SK-N-SH (cell line): Measurements from ENCODE around the gene MT1F. TPM values are rescaled to one million over a fixed set of nuclear protein-coding genes. Genes with fewer than 3 reads are reported as not detected.

ENCODE experiments used
- CTCF ChIA-PET: fragments of 300-600, 350-600 bp; formaldehyde crosslinking; extraction: SDS; loops from one replicate; lab custom pipeline; 2021; lab: Yijun Ruan, JAX
- POLR2A ChIA-PET: fragments of 350-600 bp; sonication (Branson Sonifier 250); formaldehyde crosslinking; extraction: SDS; loops from one replicate; lab custom pipeline; 2020; ENCODE audit warnings: antibody characterized with exemption, inconsistent platforms; lab: Yijun Ruan, JAX
- DNase-seq: peaks from one replicate; pipeline ENCODE4 v3.0.0; 2012
- H2AFZ ChIP-seq: fragments of 200-600 bp; sonication (generic); 2 replicates; pipeline ENCODE4 v1.8.1; 2016; ENCODE audit warnings: antibody characterized with exemption, mild to moderate bottlenecking, low read depth
- H3F3A ChIP-seq: fragments of 200-600 bp; sonication (generic); replicated peaks from 2 replicates; pipeline ENCODE3; 2016; ENCODE audit warnings: antibody characterized with exemption, mild to moderate bottlenecking; ENCODE audit not compliant: insufficient read depth
- H3K27ac ChIP-seq, 2 experiments: fragments of 200-500 bp in 1 of 2; fragments of 200-600 bp in 1 of 2; sonication (Bioruptor generic) in 1 of 2; sonication (generic), shearing (Covaris generic) in 1 of 2; 2 replicates each; pipeline versions ENCODE4 v1.5.1 to v1.6.1; 2014 to 2016; ENCODE audit warnings: low read depth in 2 of 2, inconsistent platforms in 1 of 2, low read length in 1 of 2, mild to moderate bottlenecking in 1 of 2, mixed read lengths in 1 of 2
- H3K27me3 ChIP-seq: fragments of 200-600 bp; sonication (generic), shearing (Covaris generic); 2 replicates; pipeline ENCODE4 v1.6.1; 2016; ENCODE audit warnings: mixed run types; ENCODE audit not compliant: insufficient read depth
- H3K36me3 ChIP-seq, 2 experiments: fragments of 200-500 bp in 1 of 2; fragments of 200-600 bp in 1 of 2; sonication (Bioruptor generic) in 1 of 2; sonication (generic) in 1 of 2; replicated peaks in 1 of 2; 2 replicates each; pipeline versions ENCODE3 to v1.5.1; 2014 to 2016; ENCODE audit warnings: low read length in 1 of 2, mild to moderate bottlenecking in 1 of 2; ENCODE audit not compliant: insufficient read depth in 2 of 2, control insufficient read depth in 1 of 2
- H3K4me1 ChIP-seq, 2 experiments: fragments of 200-500 bp in 1 of 2; fragments of 200-600 bp in 1 of 2; sonication (Bioruptor generic) in 1 of 2; sonication (generic), shearing (Covaris generic) in 1 of 2; 2 replicates each; pipeline versions ENCODE4 v1.5.1 to v1.6.1; 2014 to 2016; ENCODE audit warnings: low read depth in 1 of 2, low read length in 1 of 2, mixed run types in 1 of 2; ENCODE audit not compliant: insufficient read depth in 2 of 2, control insufficient read depth in 1 of 2
- H3K4me2 ChIP-seq: fragments of 200-600 bp; sonication (generic), shearing (Covaris generic); 2 replicates; pipeline ENCODE4 v1.6.1; 2017; ENCODE audit warnings: mixed run types
- H3K4me3 ChIP-seq, 2 experiments: fragments of 200-500 bp in 1 of 2; fragments of 200-600 bp in 1 of 2; sonication (Bioruptor generic) in 1 of 2; sonication (generic), shearing (Covaris generic) in 1 of 2; 2 replicates each; pipeline versions ENCODE4 v1.5.1 to v1.8.1; 2014 to 2016; ENCODE audit warnings: low read depth in 2 of 2, inconsistent platforms in 1 of 2, low read length in 1 of 2, mild to moderate bottlenecking in 1 of 2, mixed read lengths in 1 of 2, moderate library complexity in 1 of 2
- H3K79me2 ChIP-seq: fragments of 200-600 bp; sonication (generic); 2 replicates; pipeline ENCODE4 v1.8.1; 2017; ENCODE audit warnings: mild to moderate bottlenecking; ENCODE audit not compliant: insufficient read depth
- H3K9ac ChIP-seq: fragments of 200-600 bp; sonication (generic); 2 replicates; pipeline ENCODE4 v1.6.1; 2017; ENCODE audit warnings: mixed run types
- H3K9me2 ChIP-seq: fragments of 200-600 bp; sonication (generic); 2 replicates; pipeline ENCODE4 v1.6.1; 2017; ENCODE audit warnings: mixed run types
- H3K9me3 ChIP-seq: fragments of 200-600 bp; sonication (generic); 2 replicates; pipeline ENCODE4 v1.6.1; 2017; ENCODE audit warnings: mixed run types, mild to moderate bottlenecking, moderate library complexity
- H4K20me1 ChIP-seq: fragments of 200-600 bp; sonication (generic); 2 replicates; pipeline ENCODE4 v1.6.1; 2017; ENCODE audit warnings: mild to moderate bottlenecking, mixed run types; ENCODE audit not compliant: insufficient read depth
- RFX5 ChIP-seq: IDR thresholded peaks from 2 replicates; pipeline ENCODE4 v1.6.1; 2012; ENCODE audit warnings: mild to moderate bottlenecking, improper control_type of control experiment, low read length
- RXRA ChIP-seq: IDR thresholded peaks from 2 replicates; pipeline ENCODE4 v1.4.0; 2012; ENCODE audit warnings: low read depth, mild to moderate bottlenecking, borderline replicate concordance
- YY1 ChIP-seq: IDR thresholded peaks from 2 replicates; pipeline ENCODE4 v1.4.0; 2012; ENCODE audit warnings: low read depth, mild to moderate bottlenecking
- WGBS: methylation state at CpG from one replicate; pipeline ENCODE4 v1.1.6; 2017; ENCODE audit warnings: low lambda C conversion rate; 5-methylcytosine and 5-hydroxymethylcytosine counted together
- polyA plus RNA-seq, 3 experiments: library from polyadenylated mRNA; depleted of rRNA; stranded (reverse); fragments of >200 nt; gene quantifications; 2 replicates each; pipeline ENCODE4 v1.2.3, GENCODE V29; 2012
- TF ChIP-seq, protein P1 (sequence below): IDR thresholded peaks from 2 replicates; pipeline ENCODE4 v1.6.1; 2012; ENCODE audit warnings: mild to moderate bottlenecking, low read depth, low read length, moderate library complexity
- TF ChIP-seq, protein P2 (sequence below): IDR thresholded peaks from 2 replicates; pipeline ENCODE4 v1.4.0; 2012; ENCODE audit warnings: low read depth, borderline replicate concordance
- TF ChIP-seq, protein P3 (sequence below): fragments of 200-600 bp; sonication (generic); IDR thresholded peaks from 2 replicates; pipeline ENCODE4 v1.6.1; 2017; ENCODE audit warnings: antibody characterized with exemption, mild to moderate bottlenecking, moderate library complexity

MT1F gene
- polyA plus RNA-seq, 1 of the 3 experiments (the other 2 are of a cell fraction), result 13.0 TPM

DNA sequence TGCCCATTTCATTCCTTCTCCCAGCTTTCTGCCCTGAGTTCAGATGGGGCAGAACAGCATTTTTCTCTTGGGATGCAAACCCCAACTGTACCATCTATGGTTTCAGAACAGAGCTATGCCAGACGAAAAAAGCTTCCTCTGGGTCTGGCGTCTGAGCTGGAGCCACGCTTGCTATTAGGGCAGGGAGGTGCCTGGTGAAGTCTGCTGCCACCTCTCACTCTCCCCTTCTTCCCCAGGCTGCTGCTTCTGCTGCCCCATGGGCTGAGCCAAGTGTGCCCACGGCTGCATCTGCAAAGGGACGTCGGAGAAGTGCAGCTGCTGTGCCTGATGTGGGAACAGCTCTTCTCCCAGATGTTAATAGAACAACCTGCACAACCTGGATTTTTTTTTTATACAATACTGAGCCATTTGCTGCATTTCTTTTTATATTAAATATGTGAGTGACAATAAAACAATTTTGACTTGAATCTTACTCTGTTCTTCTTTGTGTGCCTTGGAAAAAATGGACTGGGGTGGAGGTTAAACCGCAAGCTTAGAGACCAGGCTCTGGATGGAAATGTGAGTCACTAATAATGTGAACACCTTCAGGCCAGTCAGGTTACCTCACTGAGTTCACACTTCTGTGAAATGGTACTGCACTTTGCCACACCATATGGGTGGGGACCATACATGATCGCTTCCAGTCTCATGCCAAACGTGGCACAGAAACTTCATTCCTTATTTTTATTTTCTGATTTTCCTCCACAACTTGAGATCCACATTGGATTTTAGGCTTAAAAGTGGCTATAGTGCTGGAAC lies 20.9 kb upstream of the MT1F start:
- ChIA-PET POLR2A (no interaction called here), CTCF (interaction anchor here (2.1 kb wide), 1 partner anchor 33 kb away, joined by 6 read pairs; no protein-coding TSS in a partner anchor)
- no peak for DNase-seq
- TF ChIP-seq, protein P1, sequence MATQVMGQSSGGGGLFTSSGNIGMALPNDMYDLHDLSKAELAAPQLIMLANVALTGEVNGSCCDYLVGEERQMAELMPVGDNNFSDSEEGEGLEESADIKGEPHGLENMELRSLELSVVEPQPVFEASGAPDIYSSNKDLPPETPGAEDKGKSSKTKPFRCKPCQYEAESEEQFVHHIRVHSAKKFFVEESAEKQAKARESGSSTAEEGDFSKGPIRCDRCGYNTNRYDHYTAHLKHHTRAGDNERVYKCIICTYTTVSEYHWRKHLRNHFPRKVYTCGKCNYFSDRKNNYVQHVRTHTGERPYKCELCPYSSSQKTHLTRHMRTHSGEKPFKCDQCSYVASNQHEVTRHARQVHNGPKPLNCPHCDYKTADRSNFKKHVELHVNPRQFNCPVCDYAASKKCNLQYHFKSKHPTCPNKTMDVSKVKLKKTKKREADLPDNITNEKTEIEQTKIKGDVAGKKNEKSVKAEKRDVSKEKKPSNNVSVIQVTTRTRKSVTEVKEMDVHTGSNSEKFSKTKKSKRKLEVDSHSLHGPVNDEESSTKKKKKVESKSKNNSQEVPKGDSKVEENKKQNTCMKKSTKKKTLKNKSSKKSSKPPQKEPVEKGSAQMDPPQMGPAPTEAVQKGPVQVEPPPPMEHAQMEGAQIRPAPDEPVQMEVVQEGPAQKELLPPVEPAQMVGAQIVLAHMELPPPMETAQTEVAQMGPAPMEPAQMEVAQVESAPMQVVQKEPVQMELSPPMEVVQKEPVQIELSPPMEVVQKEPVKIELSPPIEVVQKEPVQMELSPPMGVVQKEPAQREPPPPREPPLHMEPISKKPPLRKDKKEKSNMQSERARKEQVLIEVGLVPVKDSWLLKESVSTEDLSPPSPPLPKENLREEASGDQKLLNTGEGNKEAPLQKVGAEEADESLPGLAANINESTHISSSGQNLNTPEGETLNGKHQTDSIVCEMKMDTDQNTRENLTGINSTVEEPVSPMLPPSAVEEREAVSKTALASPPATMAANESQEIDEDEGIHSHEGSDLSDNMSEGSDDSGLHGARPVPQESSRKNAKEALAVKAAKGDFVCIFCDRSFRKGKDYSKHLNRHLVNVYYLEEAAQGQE, result no peak
- no peak for TF ChIP-seq RFX5
- TF ChIP-seq, protein P2, sequence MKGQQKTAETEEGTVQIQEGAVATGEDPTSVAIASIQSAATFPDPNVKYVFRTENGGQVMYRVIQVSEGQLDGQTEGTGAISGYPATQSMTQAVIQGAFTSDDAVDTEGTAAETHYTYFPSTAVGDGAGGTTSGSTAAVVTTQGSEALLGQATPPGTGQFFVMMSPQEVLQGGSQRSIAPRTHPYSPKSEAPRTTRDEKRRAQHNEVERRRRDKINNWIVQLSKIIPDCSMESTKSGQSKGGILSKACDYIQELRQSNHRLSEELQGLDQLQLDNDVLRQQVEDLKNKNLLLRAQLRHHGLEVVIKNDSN, result no peak
- TF ChIP-seq RXRA, result no peak
- TF ChIP-seq YY1, result no peak
- TF ChIP-seq, protein P3, sequence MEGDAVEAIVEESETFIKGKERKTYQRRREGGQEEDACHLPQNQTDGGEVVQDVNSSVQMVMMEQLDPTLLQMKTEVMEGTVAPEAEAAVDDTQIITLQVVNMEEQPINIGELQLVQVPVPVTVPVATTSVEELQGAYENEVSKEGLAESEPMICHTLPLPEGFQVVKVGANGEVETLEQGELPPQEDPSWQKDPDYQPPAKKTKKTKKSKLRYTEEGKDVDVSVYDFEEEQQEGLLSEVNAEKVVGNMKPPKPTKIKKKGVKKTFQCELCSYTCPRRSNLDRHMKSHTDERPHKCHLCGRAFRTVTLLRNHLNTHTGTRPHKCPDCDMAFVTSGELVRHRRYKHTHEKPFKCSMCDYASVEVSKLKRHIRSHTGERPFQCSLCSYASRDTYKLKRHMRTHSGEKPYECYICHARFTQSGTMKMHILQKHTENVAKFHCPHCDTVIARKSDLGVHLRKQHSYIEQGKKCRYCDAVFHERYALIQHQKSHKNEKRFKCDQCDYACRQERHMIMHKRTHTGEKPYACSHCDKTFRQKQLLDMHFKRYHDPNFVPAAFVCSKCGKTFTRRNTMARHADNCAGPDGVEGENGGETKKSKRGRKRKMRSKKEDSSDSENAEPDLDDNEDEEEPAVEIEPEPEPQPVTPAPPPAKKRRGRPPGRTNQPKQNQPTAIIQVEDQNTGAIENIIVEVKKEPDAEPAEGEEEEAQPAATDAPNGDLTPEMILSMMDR, result no peak
- no peaks in the 10 kb centered on the region for H4K20me1 ChIP-seq
- no peak overlapping the region for H3K4me3 ChIP-seq
- H3K27me3 ChIP-seq, result peaks cover 31% of the 10 kb centered on the region; the same call in 1 of the 2 replicates
- no peak overlapping the region for H3K4me2 ChIP-seq
- H3K9me2 ChIP-seq, result no peaks in the 10 kb centered on the region
- 54% methylated on average over 7 of the region's 9 CpGs for WGBS
- no peaks in the 10 kb centered on the region for H3K36me3 ChIP-seq
- H3K9ac ChIP-seq, result no peak overlapping the region
- H3K9me3 ChIP-seq, result no peaks in the 10 kb centered on the region
- H3K79me2 ChIP-seq, result no peaks in the 10 kb centered on the region
- no peaks in the 10 kb centered on the region for H3F3A ChIP-seq
- no peak overlapping the region for H2AFZ ChIP-seq
- peaks cover 0 to 11% of the 10 kb centered on the region in 2 experiments; a peak in 1 of 4 replicates for H3K4me1 ChIP-seq
- no peak overlapping the region for H3K27ac ChIP-seq
